Measurements from ENCODE around the gene TNNC2. TPM values are rescaled to one million over a fixed set of nuclear protein-coding genes. Genes with fewer than 3 reads are reported as not detected.
"Not testable (repeated sequence)": the region's sequence is repeated elsewhere in the genome, so short reads cannot be mapped to it uniquely, and the experiment has no call there.

Gene TNNC2
- total RNA-seq, 1 experiment from 2014 or later, result 4.6 TPM

GRCh38 chr20:45832619-45833018 lies 5.5 kb upstream of the TNNC2 start:
- Histone ChIP-seq H3K23me2 (ENCODE audit: insufficient read length, low read depth, low read length, poor library complexity, severe bottlenecking) (peaks cover 9% of the 10 kb centered on the region), H3K4me2 (ENCODE audit: insufficient read depth, insufficient read length, low read length) (no peak overlapping the region), H2BK20ac (ENCODE audit: low read depth, low read length, poor library complexity, severe bottlenecking) (no peak overlapping the region), H3K23ac (ENCODE audit: insufficient read length, low read depth, low read length) (no peak overlapping the region), H3K14ac (ENCODE audit: insufficient read depth, low read length) (no peak overlapping the region), H3K4me1 (ENCODE audit: insufficient read depth, low read length) (peaks cover 4% of the 10 kb centered on the region; the same call in 1 of the 2 replicates), H3K79me2 (ENCODE audit: insufficient read depth, low read length) (no peaks in the 10 kb centered on the region), H3K9me3 (ENCODE audit: control insufficient read depth, low read depth, low read length) (no peaks in the 10 kb centered on the region), H2BK5ac (ENCODE audit: insufficient read length, low read length) (no peak overlapping the region), H3K18ac (ENCODE audit: insufficient read length, low read depth, low read length) (no peak overlapping the region), H4K5ac (ENCODE audit: insufficient read length, low read depth, low read length) (no peak overlapping the region), H3K4ac (ENCODE audit: low read depth, low read length) (no peak overlapping the region), H2BK12ac (ENCODE audit: insufficient read length, low read depth, low read length) (no peak overlapping the region), H2BK120ac (ENCODE audit: low read depth, low read length, poor library complexity, severe bottlenecking) (no peak overlapping the region), H2BK15ac (ENCODE audit: low read depth, low read length) (no peak overlapping the region), H4K91ac (ENCODE audit: insufficient read length, low read depth, low read length) (no peak overlapping the region), H3K79me1 (ENCODE audit: insufficient read depth, low read depth, low read length, poor library complexity, severe bottlenecking) (peaks cover 5% of the 10 kb centered on the region), H3K27me3 (ENCODE audit: insufficient read depth, low read length) (no peaks in the 10 kb centered on the region), H4K20me1 (ENCODE audit: control insufficient read depth, insufficient read depth, insufficient read length) (no peaks in the 10 kb centered on the region), H3K9ac (ENCODE audit: extremely low read depth, insufficient read length, low read length) (no peak overlapping the region), H3K56ac (ENCODE audit: insufficient read length, low read depth, low read length) (no peak overlapping the region), H2AFZ (ENCODE audit: low read length) (no peak overlapping the region), H4K8ac (replicated peaks; ENCODE audit: insufficient read length, low read depth, low read length) (no peak overlapping the region), H3K27ac (ENCODE audit: insufficient read length, low read depth, low read length) (no peak overlapping the region), H3T11ph (ENCODE audit: low read length) (no peak overlapping the region), H2AK5ac (ENCODE audit: insufficient read length, low read length) (no peak overlapping the region)
- no peak for DNase-seq
- Mint-ChIP-seq H3K27ac (peak overlapping the region in 1 of 3 experiments; percentile 93; a peak in 1 of 7 replicates), H3K4me1 (peaks cover 23 to 29% of the 10 kb centered on the region in 2 experiments), H3K4me3 (peak overlapping the region; percentile 75 to 88; a peak in 3 of 5 replicates), H3K36me3 (ENCODE audit: insufficient read depth in 1 of 3, low read depth in 3 of 3) (peaks cover 2 to 24% (median 24%) of the 10 kb centered on the region in 3 experiments; a peak in 6 of 7 replicates), H3K27me3 (ENCODE audit: low read depth) (no peaks in the 10 kb centered on the region), H3K9me3 (no peaks in the 10 kb centered on the region)
- no peak for TF ChIP-seq CTCF (conservative IDR thresholded peaks at IDR 0.05)
- WGBS (ENCODE audit: extremely low coverage, insufficient read length, low lambda C conversion rate), result no CpG with 5 or more reads among the region's 4 CpGs

- not testable (repeated sequence) for H3K23me2 ChIP-seq (ENCODE audit: insufficient read length, low read depth, low read length, poor library complexity, severe bottlenecking); H4K20me1 ChIP-seq (ENCODE audit: control insufficient read depth, insufficient read depth, insufficient read length); H3K27ac ChIP-seq (ENCODE audit: insufficient read length, low read depth, low read length); H3T11ph ChIP-seq (ENCODE audit: low read length); H3K9ac ChIP-seq (ENCODE audit: extremely low read depth, insufficient read length, low read length); H3K23ac ChIP-seq (ENCODE audit: insufficient read length, low read depth, low read length); H2BK120ac ChIP-seq (ENCODE audit: low read depth, low read length, poor library complexity, severe bottlenecking); H3K27me3 ChIP-seq (ENCODE audit: insufficient read depth, low read length); H4K8ac ChIP-seq (replicated peaks; ENCODE audit: insufficient read length, low read depth, low read length); H3K79me1 ChIP-seq (ENCODE audit: insufficient read depth, low read depth, low read length, poor library complexity, severe bottlenecking); H4K91ac ChIP-seq (ENCODE audit: insufficient read length, low read depth, low read length); H3K27ac Mint-ChIP-seq; H3K9me3 Mint-ChIP-seq; H3K27me3 Mint-ChIP-seq (ENCODE audit: low read depth); H3K36me3 Mint-ChIP-seq (ENCODE audit: insufficient read depth in 1 of 3, low read depth in 3 of 3); H2BK12ac ChIP-seq (ENCODE audit: insufficient read length, low read depth, low read length); DNase-seq; H3K4me3 Mint-ChIP-seq; H2AK5ac ChIP-seq (ENCODE audit: insufficient read length, low read length); H2BK15ac ChIP-seq (ENCODE audit: low read depth, low read length); H2BK20ac ChIP-seq (ENCODE audit: low read depth, low read length, poor library complexity, severe bottlenecking); H3K79me2 ChIP-seq (ENCODE audit: insufficient read depth, low read length); H3K56ac ChIP-seq (ENCODE audit: insufficient read length, low read depth, low read length); H3K4me1 ChIP-seq (ENCODE audit: insufficient read depth, low read length); H3K9me3 ChIP-seq (ENCODE audit: control insufficient read depth, low read depth, low read length); H3K4me2 ChIP-seq (ENCODE audit: insufficient read depth, insufficient read length, low read length); H4K5ac ChIP-seq (ENCODE audit: insufficient read length, low read depth, low read length); H3K18ac ChIP-seq (ENCODE audit: insufficient read length, low read depth, low read length); H3K14ac ChIP-seq (ENCODE audit: insufficient read depth, low read length); H2AFZ ChIP-seq (ENCODE audit: low read length); H2BK5ac ChIP-seq (ENCODE audit: insufficient read length, low read length); H3K4ac ChIP-seq (ENCODE audit: low read depth, low read length)
- WGBS (ENCODE audit: extremely low coverage, insufficient read length, low lambda C conversion rate), result no CpG with 5 or more reads among the region's 4 CpGs
- H3K4me1 Mint-ChIP-seq, result peaks cover 21 to 36% of the 10 kb centered on the region in 2 experiments
Measured at GRCh38 chr20:45829673-45830106, 2.6 kb upstream of the TNNC2 start.

All from H9 (cell line).